GM21515 (cell line): ENCODE measurements around the gene KLHDC9.
"Not testable (repeated sequence)": the region's sequence is repeated elsewhere in the genome, so short reads cannot be mapped to it uniquely, and the experiment has no call there.

Experiments used
- ATAC-seq: cut with Tn5 transposase; IDR thresholded peaks from one replicate; pipeline ENCODE4 v1.9.1; 2021; ENCODE audit not compliant: unreplicated experiment

The KLHDC9 gene

GRCh38 chr1:161098210-161099068 is at the start of gene KLHDC9:
TSS of gene KLHDC9 (plus strand) at chr1:161098361. CDS start at chr1:161098536, 175 bp downstream.
- peak; percentile 71 for ATAC-seq

- no peak for ATAC-seq
Observed at GRCh38 chr1:161048949-161049722, 49.0 kb upstream of the KLHDC9 start.

- no peak for ATAC-seq
Observed at GRCh38 chr1:161051219-161051618, 46.9 kb upstream of the KLHDC9 start.

GRCh38 chr1:161052899-161053298 is 45.3 kb upstream of the KLHDC9 start:
- ATAC-seq = no peak

GRCh38 chr1:161054232-161054631 is 43.9 kb upstream of the KLHDC9 start:
- ATAC-seq = no peak

- no peak for ATAC-seq
Observed at GRCh38 chr1:161054805-161055204, 43.4 kb upstream of the KLHDC9 start.

GRCh38 chr1:161059293-161059692 is 38.9 kb upstream of the KLHDC9 start:
- ATAC-seq = no peak

GRCh38 chr1:161061419-161061818 is 36.7 kb upstream of the KLHDC9 start:
- ATAC-seq = no peak

- ATAC-seq = not testable (repeated sequence)
Observed at GRCh38 chr1:161063936-161064335, 34.2 kb upstream of the KLHDC9 start.

GRCh38 chr1:161065681-161066080 is 32.5 kb upstream of the KLHDC9 start:
- ATAC-seq = not testable (repeated sequence)

- ATAC-seq = no peak
Observed at GRCh38 chr1:161066694-161067093, 31.5 kb upstream of the KLHDC9 start.

GRCh38 chr1:161068306-161069234 is 29.6 kb upstream of the KLHDC9 start:
- peak; percentile 50 for ATAC-seq

- no peak for ATAC-seq
Observed at GRCh38 chr1:161069241-161069640, 28.9 kb upstream of the KLHDC9 start.

- ATAC-seq = peak; percentile 80
Observed at GRCh38 chr1:161069731-161070270, 28.4 kb upstream of the KLHDC9 start, which contains the start of gene ARHGAP30. TSS of gene ARHGAP30 (minus strand) at chr1:161069891. CDS start at chr1:161069624, 267 bp downstream.

- ATAC-seq = no peak
Observed at GRCh38 chr1:161070761-161071160, 27.4 kb upstream of the KLHDC9 start.

- no peak for ATAC-seq
Observed at GRCh38 chr1:161071886-161072371, 26.2 kb upstream of the KLHDC9 start.

- no peak for ATAC-seq
Observed at GRCh38 chr1:161072751-161073449, 25.3 kb upstream of the KLHDC9 start.

GRCh38 chr1:161073474-161074121 is 24.6 kb upstream of the KLHDC9 start:
- no peak for ATAC-seq

- ATAC-seq = no peak
Observed at GRCh38 chr1:161074676-161075368, 23.3 kb upstream of the KLHDC9 start.
